Right cardiac atrium (tissue), 5 donors: Measurements from ENCODE around the gene ADGRD1. TPM values are rescaled to one million over a fixed set of nuclear protein-coding genes. Genes with fewer than 3 reads are reported as not detected.
A peak's percentile ranks its signal among the peaks of the same experiment; 100 is the strongest.

Experiments
- ATAC-seq, 2 donors: fragments of 200-7000 bp; cut with Tn5 transposase; one replicate each; pipeline versions ENCODE4 v1.8.0 to v1.9.1; 2020; ENCODE audit warnings: moderate library complexity in 2 of 2, mild to moderate bottlenecking in 1 of 2
- DNase-seq, 3 donors: peaks; one replicate each; pipeline ENCODE4 v3.0.0-alpha.2; 2020
- H3K27ac ChIP-seq: one replicate; pipeline ENCODE4 v1.5.1; 2013; ENCODE audit warnings: mild to moderate bottlenecking, low read length, control low read depth, moderate library complexity
- H3K27me3 ChIP-seq: one replicate; pipeline ENCODE4 v1.6.1; 2013; ENCODE audit not compliant: control insufficient read depth, insufficient read depth
- H3K4me1 ChIP-seq: one replicate; pipeline ENCODE4 v1.6.1; 2013; ENCODE audit warnings: low read length; ENCODE audit not compliant: control insufficient read depth, insufficient read depth
- H3K4me3 ChIP-seq: one replicate; pipeline ENCODE4 v1.5.1; 2013; ENCODE audit warnings: low read length, control low read depth
- H3K9me3 ChIP-seq: one replicate; pipeline ENCODE4 v1.6.1; 2013; ENCODE audit warnings: low read length; ENCODE audit not compliant: control insufficient read depth
- WGBS: extraction: QIAGEN DNeasy Blood & Tissue Kit; methylation state at CpG from one replicate; pipeline ENCODE4 v1.1.7; 2013; 5-methylcytosine and 5-hydroxymethylcytosine counted together
- intact Hi-C, 4 donors: fragments of 100-400 bp; cut with DNase I; formaldehyde crosslinking; loops; one replicate each; pipeline versions ENCODE4 v1.11.0 to v1.14.0; 2022 to 2023
- polyA plus RNA-seq: library from polyadenylated mRNA; stranded (reverse); fragments of 200-250 nt; gene quantifications from one replicate; pipeline ENCODE4 v1.2.3, GENCODE V29; 2013
- total RNA-seq, 4 donors: library from RNA; stranded (reverse); fragmentation: NEBNext Ultra II Directional; extraction: Animal tissue kit (Norgen Biotek cat#: 25700); gene quantifications; one replicate each; pipeline ENCODE4 v1.2.1, GENCODE V29; 2021
- donor health status: healthy with polysubstance abuse.
- donor health status: DM: no; HTN: yes; CAD: no.
- donor health status: DM: no; HTN: no; CAD: no.
- donor health status: DM: no; HTN: yes; CAD: no; lungs with severe emphysema.
- donor health status: DM: yes; HTN: yes; CAD: no.

Gene ADGRD1
- total and polyA plus RNA-seq, 5 donors = 50.0 to 386 (median 234) TPM

DNA sequence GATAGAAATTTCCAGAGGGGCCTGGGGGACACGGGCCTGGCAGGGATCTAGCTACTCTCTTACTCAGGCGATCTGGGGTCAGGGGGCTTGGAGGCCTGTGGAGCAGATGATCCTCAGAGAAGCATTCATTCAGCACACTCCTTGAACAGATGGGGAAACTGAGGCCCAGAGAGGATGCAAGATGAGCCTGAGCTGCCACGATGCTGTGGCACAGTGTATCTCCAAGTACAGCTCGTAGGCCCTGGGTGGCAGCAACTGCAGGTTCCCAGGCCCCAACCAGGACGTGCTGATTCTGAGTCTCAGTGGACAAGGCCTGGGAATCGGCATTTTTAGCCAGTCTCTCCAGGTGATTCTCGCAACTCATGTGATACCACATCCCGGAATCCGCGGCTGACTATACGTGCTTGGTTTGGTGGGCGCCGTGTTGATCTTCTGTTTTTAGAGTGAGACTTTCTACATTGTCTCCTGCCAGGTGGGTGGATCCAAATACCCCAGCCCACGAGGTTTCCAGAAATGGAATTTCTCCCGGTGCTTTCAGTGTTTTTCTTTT is 22.5 kb downstream of the ADGRD1 start:
- ATAC-seq = no peak
- no peaks in the 10 kb centered on the region for H3K27me3 ChIP-seq
- H3K9me3 ChIP-seq = no peaks in the 10 kb centered on the region
- 94% methylated on average over 15 of the region's 15 CpGs for WGBS
- no peak overlapping the region for H3K27ac ChIP-seq
- no peak for DNase-seq
- intact Hi-C loops = no loop called here
- H3K4me1 ChIP-seq = no peaks in the 10 kb centered on the region
- H3K4me3 ChIP-seq = no peak overlapping the region

DNA sequence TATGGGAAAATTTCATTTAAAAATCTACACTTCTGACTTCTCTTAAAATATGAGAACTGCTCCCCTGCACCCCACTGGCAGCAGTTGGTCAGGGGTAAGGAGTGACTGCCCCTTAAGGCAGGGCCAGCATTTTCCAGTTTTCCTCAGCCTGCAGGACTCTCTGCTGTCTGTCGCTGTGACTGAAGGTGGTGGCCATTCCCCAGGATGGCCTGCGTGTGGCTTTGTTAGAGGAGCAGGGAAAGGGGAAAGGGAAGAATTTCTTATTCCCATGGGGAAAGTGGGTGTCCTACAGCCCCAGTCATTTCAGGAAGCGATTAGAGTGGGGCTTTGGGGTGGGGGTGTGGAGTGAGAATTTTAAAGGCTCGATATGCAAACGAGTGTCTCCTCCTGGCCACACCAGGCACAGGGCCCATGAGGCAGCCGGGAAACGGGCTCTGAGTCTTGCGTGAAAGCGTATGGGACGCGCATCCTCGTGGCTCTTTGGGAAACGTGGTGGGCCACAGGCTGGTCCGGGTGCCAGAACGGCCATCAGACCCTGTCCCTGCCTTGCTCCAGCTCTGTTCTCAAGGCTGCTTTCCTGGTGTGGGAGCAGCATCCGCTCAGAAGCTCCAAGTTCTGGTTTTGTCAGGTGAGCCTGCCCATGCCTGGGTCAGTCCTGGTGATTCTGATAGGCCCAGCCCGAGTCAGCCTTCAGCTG is 23.5 kb downstream of the ADGRD1 start:
- H3K4me1 ChIP-seq = peaks cover 2% of the 10 kb centered on the region
- no peak overlapping the region for H3K27ac ChIP-seq
- ATAC-seq (no peak), DNase-seq (peak in 1 of 3 donors; percentile 29)
- H3K9me3 ChIP-seq = no peaks in the 10 kb centered on the region
- WGBS = 84% methylated on average over 17 of the region's 17 CpGs
- H3K27me3 ChIP-seq = no peaks in the 10 kb centered on the region
- intact Hi-C loops = loop anchor here in 1 of 4 donors (1.0 kb wide), 1 partner anchor 23 kb away; no protein-coding TSS in a partner anchor
- no peak overlapping the region for H3K4me3 ChIP-seq

DNA sequence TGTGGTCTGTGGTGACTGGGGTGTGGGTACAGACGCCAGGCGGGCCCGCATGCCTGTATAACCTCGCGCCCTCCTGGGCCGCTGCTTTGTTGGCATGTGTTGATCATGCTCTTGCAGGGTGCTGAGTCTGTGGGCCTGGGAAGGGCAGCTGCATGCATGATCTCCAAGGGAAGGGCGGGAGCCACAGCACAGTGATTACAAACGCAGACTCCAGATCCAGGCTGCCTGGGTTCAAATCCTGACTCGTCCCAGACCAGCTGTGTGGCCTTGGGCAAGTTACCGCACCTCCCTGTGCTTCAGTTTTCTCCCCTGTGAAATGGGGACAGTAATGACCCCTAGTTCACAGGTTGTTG is 24.0 kb downstream of the ADGRD1 start:
- intact Hi-C loops = loop anchor here in 1 of 4 donors (1.0 kb wide), 1 partner anchor 23 kb away; no protein-coding TSS in a partner anchor

DNA sequence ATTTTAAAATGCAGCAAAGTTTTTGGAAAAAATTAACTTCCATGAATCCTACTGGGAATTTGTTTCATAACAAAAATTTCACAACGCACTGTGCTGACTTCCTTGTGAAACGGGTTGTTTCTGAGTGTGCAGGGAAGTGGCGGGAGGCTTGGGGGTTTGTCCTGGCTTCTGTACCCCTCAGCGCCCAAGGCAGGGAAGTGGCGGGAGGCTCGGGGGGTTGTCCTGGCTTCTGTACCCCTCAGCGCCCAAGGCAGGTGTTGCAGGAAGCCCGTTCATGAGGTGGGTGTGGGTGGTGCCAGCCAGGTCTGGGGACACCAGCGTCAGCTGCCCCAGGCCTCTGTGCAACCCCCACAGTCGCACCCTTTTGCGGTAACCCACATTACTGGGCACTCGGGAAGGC is 25.1 kb downstream of the ADGRD1 start:
- H3K9me3 ChIP-seq = no peaks in the 10 kb centered on the region
- DNase-seq (peak in 1 of 3 donors; percentile 82), ATAC-seq (peak; percentile 52 to 76)
- no peaks in the 10 kb centered on the region for H3K27me3 ChIP-seq
- 64% methylated on average over 12 of the region's 12 CpGs for WGBS
- intact Hi-C loops = no loop called here
- H3K4me3 ChIP-seq = no peak overlapping the region
- no peak overlapping the region for H3K27ac ChIP-seq
- H3K4me1 ChIP-seq = peaks cover 9% of the 10 kb centered on the region

More for the DNA sequence above, 24.0 kb downstream of the ADGRD1 start:
- DNase-seq (peak in 1 of 3 donors; percentile 46), ATAC-seq (no peak)
- WGBS = 90% methylated on average over 10 of the region's 10 CpGs
- Histone ChIP-seq H3K4me3 (no peak overlapping the region), H3K4me1 (peaks cover 2% of the 10 kb centered on the region), H3K27ac (no peak overlapping the region), H3K9me3 (no peaks in the 10 kb centered on the region), H3K27me3 (no peaks in the 10 kb centered on the region)

DNA sequence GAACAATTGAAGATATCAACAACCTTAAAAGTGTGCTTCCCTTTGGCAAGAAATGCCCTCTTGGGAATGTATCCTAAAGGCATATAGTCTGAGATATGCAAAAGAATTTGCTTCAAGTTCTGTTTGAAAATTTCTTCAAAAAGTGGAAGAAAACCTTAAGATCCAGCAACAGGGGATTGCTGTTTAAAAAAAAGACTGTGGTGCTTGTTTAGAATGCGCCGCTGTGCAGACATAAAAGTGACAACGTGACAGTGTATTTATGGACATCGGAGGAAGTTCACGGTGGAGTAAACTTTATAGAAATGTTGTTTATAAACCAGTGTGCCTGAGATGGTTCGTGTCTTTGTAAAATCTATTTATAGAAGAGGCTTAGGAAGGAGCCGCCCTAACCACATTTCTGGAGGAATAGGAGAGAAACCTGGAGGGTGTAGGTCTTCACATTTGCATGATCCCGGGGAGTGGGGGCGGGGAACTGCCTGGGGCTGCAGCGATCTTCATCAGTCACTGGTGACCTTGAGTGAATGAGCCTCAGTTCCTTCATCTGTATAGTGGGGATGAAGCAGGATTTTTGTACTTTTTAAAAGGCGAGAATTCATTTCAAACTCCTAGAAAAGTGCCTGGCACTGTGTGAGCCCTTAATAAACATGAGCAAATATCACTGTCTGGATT is 27.5 kb downstream of the ADGRD1 start:
- no peak for ATAC-seq
- 43% methylated on average over 11 of the region's 11 CpGs for WGBS
- Histone ChIP-seq H3K27me3 (no peaks in the 10 kb centered on the region), H3K27ac (no peak overlapping the region), H3K9me3 (no peaks in the 10 kb centered on the region), H3K4me3 (no peak overlapping the region), H3K4me1 (peaks cover 9% of the 10 kb centered on the region)
- DNase-seq = no peak
- intact Hi-C loops = no loop called here

DNA sequence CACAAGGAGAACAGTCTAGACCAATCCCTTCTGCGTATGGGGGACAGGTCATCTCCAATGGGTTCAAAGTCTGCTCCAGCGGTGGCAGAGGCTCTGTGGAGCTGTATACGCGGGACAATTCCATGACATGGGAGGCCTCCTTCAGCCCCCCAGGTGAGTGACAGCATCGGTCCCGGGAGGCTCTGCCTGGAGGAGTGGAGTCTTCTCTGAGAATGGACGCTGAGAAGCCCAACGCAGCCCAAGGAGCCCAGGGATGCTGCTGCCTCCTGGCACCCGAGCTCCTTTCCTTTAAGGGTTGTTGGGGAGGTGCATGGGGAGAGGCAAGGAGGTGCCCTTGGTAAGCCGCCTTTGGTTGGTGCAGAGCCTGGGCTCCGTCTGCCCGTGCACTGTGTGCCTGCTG is 28.2 kb downstream of the ADGRD1 start:
- WGBS = 92% methylated on average over 12 of the region's 12 CpGs
- ATAC-seq (no peak), DNase-seq (peak in 1 of 3 donors; percentile 47)
- Histone ChIP-seq H3K27ac (no peak overlapping the region), H3K9me3 (no peaks in the 10 kb centered on the region), H3K27me3 (no peaks in the 10 kb centered on the region), H3K4me1 (peaks cover 9% of the 10 kb centered on the region), H3K4me3 (no peak overlapping the region)
- intact Hi-C loops = no loop called here

DNA sequence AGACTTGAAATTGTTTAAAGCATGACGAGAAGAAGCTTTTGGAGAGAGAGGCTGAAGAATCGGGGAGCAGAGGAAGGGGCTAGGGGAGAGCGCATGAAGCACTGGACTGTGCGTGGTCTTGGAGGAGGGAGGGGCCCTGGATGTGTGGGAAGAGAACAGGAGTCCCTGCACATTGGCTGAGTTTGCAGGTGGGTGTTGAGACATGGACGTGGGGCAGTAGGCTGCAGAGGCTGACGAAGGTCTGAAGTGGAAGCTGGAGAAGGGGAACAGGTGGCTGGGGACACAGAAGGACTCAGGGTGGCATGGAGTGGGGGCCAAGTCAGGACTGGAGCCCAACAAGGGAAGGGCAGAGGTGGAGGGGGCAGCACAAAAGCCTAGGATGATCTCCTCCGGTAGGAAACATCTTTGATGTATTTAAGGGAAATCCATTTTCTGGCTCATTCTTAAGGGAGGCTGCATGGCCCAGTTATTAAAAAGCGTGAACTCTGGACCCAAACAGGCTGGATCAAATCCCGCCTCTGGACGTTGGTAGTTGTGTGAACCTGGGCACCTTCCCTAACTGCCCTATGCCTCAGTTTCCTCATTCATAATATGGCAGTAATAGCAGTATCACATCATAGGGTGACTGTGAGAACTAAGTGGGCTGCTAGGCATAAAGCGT is 29.0 kb downstream of the ADGRD1 start:
- Histone ChIP-seq H3K4me1 (peaks cover 9% of the 10 kb centered on the region), H3K27ac (peak overlapping the region; percentile 25), H3K27me3 (no peaks in the 10 kb centered on the region), H3K4me3 (no peak overlapping the region), H3K9me3 (no peaks in the 10 kb centered on the region)
- ATAC-seq (no peak), DNase-seq (no peak)
- intact Hi-C loops = no loop called here
- 68% methylated on average over 11 of the region's 11 CpGs for WGBS

DNA sequence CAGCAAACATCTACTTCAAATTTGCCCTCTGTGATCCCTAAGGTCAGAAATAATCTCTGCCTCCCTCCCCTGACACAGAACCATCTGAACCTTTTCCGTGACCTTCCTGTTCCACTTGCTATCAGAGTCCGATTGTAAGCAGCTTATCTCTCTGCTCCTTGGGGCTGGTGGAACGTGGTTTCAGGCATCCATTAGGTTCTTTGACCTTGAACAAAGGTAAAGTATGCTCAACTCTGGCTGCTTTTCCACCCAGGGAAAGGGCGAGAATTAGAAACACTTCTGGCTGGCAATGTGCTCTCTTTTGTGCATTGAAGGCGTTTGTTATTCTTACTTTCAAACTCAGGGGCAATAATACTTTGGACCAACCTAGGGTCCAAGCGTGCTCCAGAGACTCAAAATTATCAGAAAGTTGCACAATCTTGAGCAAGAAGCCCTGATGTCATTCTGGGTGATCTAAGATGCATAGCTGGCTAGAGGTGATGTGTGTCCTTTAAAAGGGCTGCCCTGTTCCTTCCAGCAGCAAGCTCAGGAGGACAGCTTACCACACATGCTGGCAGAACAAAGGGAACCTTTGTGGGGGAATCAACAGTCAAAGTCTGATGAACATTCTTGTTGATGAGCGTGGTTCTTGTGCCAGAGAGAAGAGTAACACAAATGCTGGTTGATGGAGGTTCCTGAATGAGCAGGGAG is 29.8 kb downstream of the ADGRD1 start:
- Histone ChIP-seq H3K4me1 (peaks cover 9% of the 10 kb centered on the region), H3K27ac (peak overlapping the region; percentile 46), H3K9me3 (no peaks in the 10 kb centered on the region), H3K27me3 (no peaks in the 10 kb centered on the region), H3K4me3 (no peak overlapping the region)
- ATAC-seq = peak; percentile 55 to 79
- DNase-seq = peak in 1 of 3 donors; percentile 52
- WGBS = 36% methylated on average over 7 of the region's 7 CpGs
- intact Hi-C loops = no loop called here

DNA sequence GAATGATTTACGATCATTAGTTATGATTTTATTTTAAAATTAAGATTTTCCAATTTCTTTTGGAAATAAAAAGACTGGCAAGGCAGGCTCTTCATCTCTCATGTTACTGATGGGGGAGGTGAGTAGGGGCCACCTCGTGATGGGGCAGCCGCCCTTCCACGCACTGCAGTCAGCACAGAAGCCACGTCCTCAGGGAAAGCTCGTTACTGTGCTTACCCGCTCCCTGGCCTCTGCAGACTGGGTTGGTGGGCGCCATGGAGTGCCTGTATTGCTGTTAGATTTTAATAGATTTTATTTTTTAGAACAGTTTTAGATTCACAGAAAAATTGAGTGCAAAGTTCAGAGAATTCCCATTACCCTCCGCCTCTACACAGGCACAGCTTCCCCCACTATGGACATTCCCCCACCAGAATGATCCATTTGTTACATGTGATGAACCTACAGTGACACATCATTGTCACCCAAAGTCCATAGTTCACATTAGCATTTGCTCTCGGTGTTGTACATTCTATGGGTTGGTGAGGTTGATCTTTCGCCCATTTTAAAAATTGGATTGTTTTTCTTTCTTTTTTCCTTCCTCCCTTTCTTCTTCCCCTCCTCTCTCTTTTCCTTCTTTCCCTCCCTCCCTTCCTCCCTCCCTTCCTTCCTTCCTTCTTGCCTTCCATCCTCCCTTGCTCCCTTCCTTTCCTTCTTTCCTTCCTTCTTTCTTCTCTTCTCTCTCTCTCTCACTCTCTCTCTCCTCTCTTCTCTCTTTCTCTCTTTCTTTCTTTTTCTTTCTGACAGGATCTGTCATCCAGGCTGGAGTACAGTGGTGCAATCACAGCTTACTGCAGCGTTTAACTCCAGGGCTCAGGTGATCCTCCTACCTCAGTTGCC is 30.7 kb downstream of the ADGRD1 start:
- ATAC-seq (no peak), DNase-seq (peak in 1 of 3 donors; percentile 38)
- Histone ChIP-seq H3K4me3 (no peak overlapping the region), H3K27ac (no peak overlapping the region), H3K27me3 (no peaks in the 10 kb centered on the region), H3K4me1 (peaks cover 9% of the 10 kb centered on the region), H3K9me3 (no peaks in the 10 kb centered on the region)
- WGBS = 88% methylated on average over 12 of the region's 12 CpGs
- intact Hi-C loops = no loop called here
